K562 (cell line): ENCODE data around the gene KAT2B. TPM values are rescaled to one million over a fixed set of nuclear protein-coding genes. Genes with fewer than 3 reads are reported as not detected.

Source experiments
- ARNT ChIP-seq, 2 experiments: fragments of 450-650 bp; IDR thresholded peaks; 2 replicates each; pipeline ENCODE4 v1.6.1; 2016; ENCODE audit warnings: mild to moderate bottlenecking in 1 of 2
- CBX8 ChIP-seq: fragments of 200-600 bp; sonication (generic); IDR thresholded peaks from 2 replicates; pipeline ENCODE4 v1.6.1; 2012; ENCODE audit warnings: borderline replicate concordance, mixed run types, low read depth, mild to moderate bottlenecking, moderate library complexity, mixed read lengths, low read length, control low read depth, inconsistent platforms; ENCODE audit not compliant: poor library complexity, severe bottlenecking; ENCODE audit errors: extremely low read depth
- CCNT2 ChIP-seq: IDR thresholded peaks from 2 replicates; pipeline ENCODE4 v1.6.1; 2011; ENCODE audit warnings: borderline replicate concordance, low read depth, mild to moderate bottlenecking, moderate library complexity, mixed read lengths, low read length; ENCODE audit not compliant: insufficient read length; ENCODE audit errors: extremely low read depth
- E2F1 ChIP-seq: sonication (generic); formaldehyde crosslinking; IDR thresholded peaks from 2 replicates; pipeline ENCODE4 v1.8.1; 2023; ENCODE audit warnings: mild to moderate bottlenecking, missing genetic modification reagents, moderate library complexity
- ETV6 ChIP-seq, 3 experiments: fragments of 150-350 bp in 1 of 3; sonication (generic) in 1 of 3; formaldehyde crosslinking in 1 of 3; IDR thresholded peaks; 2 replicates each; pipeline versions ENCODE4 v1.6.1 to v1.8.0; 2014 to 2022; ENCODE audit warnings: borderline replicate concordance in 2 of 3, low read depth in 2 of 3, antibody characterized with exemption in 1 of 3, low read length in 1 of 3, mild to moderate bottlenecking in 1 of 3, missing genetic modification reagents in 1 of 3
- HMGN3 ChIP-seq: IDR thresholded peaks from 2 replicates; pipeline ENCODE4 v1.6.1; 2011; ENCODE audit warnings: borderline replicate concordance, low read depth, mild to moderate bottlenecking, mixed read lengths, low read length; ENCODE audit not compliant: insufficient read length; ENCODE audit errors: extremely low read depth
- IFI16 ChIP-seq: fragments of 250-450 bp; sonication (Bioruptor Pico); IDR thresholded peaks from 2 replicates; pipeline ENCODE4 v2.1.2; 2022; ENCODE audit warnings: mild to moderate bottlenecking, inconsistent platforms
- KHSRP ChIP-seq: fragments of 450-650 bp; IDR thresholded peaks from 2 replicates; pipeline ENCODE4 v1.6.1; 2017
- MTA1 ChIP-seq: fragments of 450-650 bp; IDR thresholded peaks from 2 replicates; pipeline ENCODE4 v1.6.1; 2017; ENCODE audit warnings: borderline replicate concordance
- RNF2 ChIP-seq: sonication (generic); IDR thresholded peaks from 2 replicates; pipeline ENCODE4 v1.6.1; 2016
- RUNX1 ChIP-seq: sonication (generic); IDR thresholded peaks from 2 replicates; pipeline ENCODE4 v1.6.1; 2016; ENCODE audit warnings: antibody characterized with exemption, low read depth
- SMARCA4 ChIP-seq: fragments of 450-650 bp; IDR thresholded peaks from 2 replicates; pipeline ENCODE4 v1.6.1; 2016
- ZKSCAN8 ChIP-seq: fragments of 200-800 bp; sonication (Bioruptor generic); IDR thresholded peaks from 2 replicates; pipeline ENCODE4 v1.6.1; 2016; ENCODE audit warnings: missing genetic modification characterization, missing compliant biosample characterization
- ZNF24 ChIP-seq: fragments of 450-650 bp; IDR thresholded peaks from 2 replicates; pipeline ENCODE4 v1.6.1; 2016
- ZNF518B ChIP-seq: fragments of 250-450 bp; sonication (Bioruptor Pico); IDR thresholded peaks from 2 replicates; pipeline ENCODE4 v1.5.0; 2021; ENCODE audit warnings: mild to moderate bottlenecking, moderate library complexity
- ZNF584 ChIP-seq: fragments of 200-800 bp; sonication (Bioruptor generic); IDR thresholded peaks from 2 replicates; pipeline ENCODE4 v1.6.1; 2016; ENCODE audit warnings: low read depth, mild to moderate bottlenecking, missing genetic modification characterization, missing compliant biosample characterization
- ZNF707 ChIP-seq: fragments of 250-450 bp; sonication (Bioruptor Pico); conservative IDR thresholded peaks from 2 replicates; pipeline ENCODE4 v1.8.0; 2022; ENCODE audit warnings: inconsistent platforms, mild to moderate bottlenecking, moderate library complexity
- ZNF717 ChIP-seq: fragments of 250-450 bp; sonication (Bioruptor Pico); IDR thresholded peaks from 2 replicates; pipeline ENCODE4 v1.5.0; 2021
- polyA plus RNA-seq, 8 experiments: library from polyadenylated mRNA; depleted of rRNA in 4 of 8; stranded (reverse) in 5 of 8; unstranded in 3 of 8; fragments of >200 nt; fragmentation: Nextera tagmentation in 2 of 8; fragmentation: Illumina TruSeq in 1 of 8; extraction: Ambion mirVana in 2 of 8; extraction: Trizol in 1 of 8; gene quantifications; 2 replicates each; pipeline versions ENCODE4 v1.2.1 to v1.2.3, GENCODE V29; 2011 to 2014; ENCODE audit warnings: inconsistent platforms in 1 of 8, missing spikeins in 1 of 8
- total RNA-seq, 7 experiments: library from RNA; depleted of rRNA in 6 of 7; stranded (reverse); fragments of >200 nt in 6 of 7; fragmentation: Illumina TruSeq in 2 of 7; extraction: Trizol in 2 of 7; gene quantifications; 2 replicates each; pipeline versions ENCODE4 v1.2.1 to v1.2.3, GENCODE V29; 2011 to 2021; ENCODE audit warnings: low replicate concordance in 1 of 7
- TF ChIP-seq, protein P1 (sequence below): fragments of 450-650 bp; conservative IDR thresholded peaks from 2 replicates; pipeline ENCODE4 v1.6.1; 2016; ENCODE audit warnings: missing genetic modification characterization, low read depth, mild to moderate bottlenecking, control low read depth, missing compliant biosample characterization

KAT2B gene
- total and polyA plus RNA-seq, 9 of the 15 experiments (the other 6 are each of a cell fraction or from before 2014, with no cell fraction given) = 3.3 to 14.9 (median 12.2) TPM

GRCh38 chr3:20022954-20023622, 17.2 kb upstream of the KAT2B start (continued):
- TF ChIP-seq ZNF518B (CRISPR knock-in tag) = no peak
- no peak for TF ChIP-seq E2F1
- peak; percentile 99 for TF ChIP-seq HMGN3
- TF ChIP-seq SMARCA4 = peak; percentile 100
- TF ChIP-seq ZNF584 (CRISPR knock-in tag) = peak; percentile 65; the same call in 1 of the 2 replicates
- TF ChIP-seq, protein P1, sequence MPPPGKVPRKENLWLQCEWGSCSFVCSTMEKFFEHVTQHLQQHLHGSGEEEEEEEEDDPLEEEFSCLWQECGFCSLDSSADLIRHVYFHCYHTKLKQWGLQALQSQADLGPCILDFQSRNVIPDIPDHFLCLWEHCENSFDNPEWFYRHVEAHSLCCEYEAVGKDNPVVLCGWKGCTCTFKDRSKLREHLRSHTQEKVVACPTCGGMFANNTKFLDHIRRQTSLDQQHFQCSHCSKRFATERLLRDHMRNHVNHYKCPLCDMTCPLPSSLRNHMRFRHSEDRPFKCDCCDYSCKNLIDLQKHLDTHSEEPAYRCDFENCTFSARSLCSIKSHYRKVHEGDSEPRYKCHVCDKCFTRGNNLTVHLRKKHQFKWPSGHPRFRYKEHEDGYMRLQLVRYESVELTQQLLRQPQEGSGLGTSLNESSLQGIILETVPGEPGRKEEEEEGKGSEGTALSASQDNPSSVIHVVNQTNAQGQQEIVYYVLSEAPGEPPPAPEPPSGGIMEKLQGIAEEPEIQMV (tag) = no peak
- peak; percentile 55; the same call in 1 of the 2 replicates for TF ChIP-seq ZKSCAN8
- peak; percentile 63 to 89; a peak in 3 of 4 replicates for TF ChIP-seq ARNT (IDR thresholded peaks at IDR 0.05)
- TF ChIP-seq ZNF717 (CRISPR knock-in tag) = no peak
- TF ChIP-seq ZNF707 (CRISPR knock-in tag) = no peak
- peak; percentile 30; the same call in 1 of the 2 replicates for TF ChIP-seq ZNF24
- peak; percentile 95 for TF ChIP-seq RNF2
- peak in 1 of 2 experiments; percentile 78; a peak in 2 of 4 replicates for TF ChIP-seq ETV6 (IDR thresholded peaks at IDR 0.05; ENCODE audit: borderline replicate concordance in 1 of 2, low read depth in 2 of 2, low read length in 1 of 2)
- no peak for TF ChIP-seq ETV6 (CRISPR knock-in tag; IDR thresholded peaks at IDR 0.05; ENCODE audit: borderline replicate concordance)
- TF ChIP-seq MTA1 = peak; percentile 90
- TF ChIP-seq CBX8 = no peak
- TF ChIP-seq CCNT2 = peak; percentile 100
- 0 out of 2 replicates have a peak, but pooled peaks have one; percentile 75 for TF ChIP-seq RUNX1
- peak; percentile 79 for TF ChIP-seq KHSRP
- no peak for TF ChIP-seq IFI16 (CRISPR knock-in tag)
